Breast epithelium (tissue), 4 donors: ENCODE results near the gene MAP4K1. TPM values are rescaled to one million over a fixed set of nuclear protein-coding genes. Genes with fewer than 3 reads are reported as not detected.
A peak's percentile ranks its signal among the peaks of the same experiment; 100 is the strongest.

Experiments
- DNase-seq, 2 donors: peaks; one replicate each; pipeline ENCODE4 v3.0.0-alpha.2; 2019; ENCODE audit warnings: low spot score in 2 of 2
- H3K27ac ChIP-seq, 2 donors: fragments of 200-600 bp; sonication (generic) in 1 of 2; one replicate each; pipeline ENCODE4 v1.5.1; 2016 to 2019; ENCODE audit warnings: mild to moderate bottlenecking in 1 of 2
- H3K27me3 ChIP-seq, 2 donors: fragments of 200-600 bp; sonication (generic) in 1 of 2; one replicate each; pipeline versions ENCODE4 v1.5.1 to v1.6.0; 2017 to 2019; ENCODE audit warnings: control low read depth in 1 of 2, mild to moderate bottlenecking in 1 of 2
- H3K36me3 ChIP-seq: fragments of 200-600 bp; one replicate; pipeline ENCODE4 v1.5.1; 2019
- H3K4me1 ChIP-seq, 2 donors: fragments of 200-600 bp; sonication (generic); one replicate each; pipeline ENCODE4 v1.5.1; 2016 to 2019; ENCODE audit warnings: control low read depth in 1 of 2
- H3K4me3 ChIP-seq, 3 donors: fragments of 200-600 bp; sonication (generic); 1 replicate in 2 of 3; 2 replicates in 1 of 3; pipeline ENCODE4 v1.5.1; 2016 to 2019; ENCODE audit warnings: mild to moderate bottlenecking in 3 of 3, moderate library complexity in 2 of 3
- H3K9me3 ChIP-seq, 2 donors: fragments of 200-600 bp; sonication (generic) in 1 of 2; one replicate each; pipeline ENCODE4 v1.5.1; 2016 to 2019; ENCODE audit warnings: control low read depth in 1 of 2
- CTCF ChIP-seq, 3 donors: fragments of 450-650 bp; IDR thresholded peaks; one replicate each; pipeline ENCODE4 v1.5.1; 2016 to 2017; ENCODE audit warnings: antibody characterized with exemption in 3 of 3, mild to moderate bottlenecking in 3 of 3, moderate library complexity in 3 of 3
- POLR2A ChIP-seq: fragments of 450-650 bp; IDR thresholded peaks from one replicate; pipeline ENCODE4 v1.6.1; 2016; ENCODE audit warnings: antibody characterized with exemption, mild to moderate bottlenecking, moderate library complexity
- POLR2AphosphoS5 ChIP-seq, 3 donors: sonication (generic); formaldehyde crosslinking; IDR thresholded peaks; one replicate each; pipeline ENCODE4 v1.6.1; 2017; ENCODE audit warnings: antibody characterized with exemption in 3 of 3
- intact Hi-C: fragments of 100-400 bp; cut with DNase I; formaldehyde crosslinking; loops from one replicate; pipeline ENCODE4 v1.15.1; 2023; ENCODE audit warnings: low total_unique reads
- total RNA-seq, 3 donors: library from RNA; depleted of rRNA; stranded (reverse); fragments of >200 nt; gene quantifications; one replicate each; pipeline ENCODE4 v1.1.0, GENCODE V29; 2016

MAP4K1 gene
- total RNA-seq, 3 donors from 2014 or later: 2.5 to 9.3 (median 3.6) TPM

- H3K9me3 ChIP-seq: no peaks in the 10 kb centered on the region
- intact Hi-C loops: no loop called here
- no peaks in the 10 kb centered on the region for H3K36me3 ChIP-seq
- H3K4me3 ChIP-seq: no peak overlapping the region
- TF ChIP-seq POLR2AphosphoS5 (IDR thresholded peaks at IDR 0.05): no peak
- TF ChIP-seq POLR2A: no peak
- no peak for TF ChIP-seq CTCF (IDR thresholded peaks at IDR 0.05)
- H3K27me3 ChIP-seq: no peaks in the 10 kb centered on the region
- no peak overlapping the region for H3K27ac ChIP-seq
- H3K4me1 ChIP-seq: no peaks in the 10 kb centered on the region
- no peak for DNase-seq
These were observed 11.8 kb upstream of the MAP4K1 start for GRCh38 chr19:38629568-38629967.

- no peak for DNase-seq
- no peak overlapping the region for H3K27ac ChIP-seq
- no peaks in the 10 kb centered on the region for H3K4me1 ChIP-seq
- no peaks in the 10 kb centered on the region for H3K27me3 ChIP-seq
- H3K36me3 ChIP-seq: no peaks in the 10 kb centered on the region
- H3K9me3 ChIP-seq: no peaks in the 10 kb centered on the region
- H3K4me3 ChIP-seq: no peak overlapping the region
- intact Hi-C loops: no loop called here
- no peak for TF ChIP-seq POLR2AphosphoS5 (IDR thresholded peaks at IDR 0.05)
These were observed 8.6 kb upstream of the MAP4K1 start for GRCh38 chr19:38626401-38626800.

GRCh38 chr19:38624822-38625221, 7.1 kb upstream of the MAP4K1 start:
- peaks cover 4 to 6% of the 10 kb centered on the region in 2 donors for H3K4me1 ChIP-seq
- intact Hi-C loops: no loop called here
- no peaks in the 10 kb centered on the region for H3K27me3 ChIP-seq
- TF ChIP-seq CTCF (IDR thresholded peaks at IDR 0.05) (no peak), POLR2AphosphoS5 (IDR thresholded peaks at IDR 0.05) (no peak), POLR2A (no peak)
- H3K27ac ChIP-seq: no peak overlapping the region
- H3K36me3 ChIP-seq: no peaks in the 10 kb centered on the region
- no peaks in the 10 kb centered on the region for H3K9me3 ChIP-seq
- DNase-seq: no peak
- H3K4me3 ChIP-seq: no peak overlapping the region

GRCh38 chr19:38619361-38620174, 1.8 kb upstream of the MAP4K1 start:
- TF ChIP-seq CTCF (IDR thresholded peaks at IDR 0.05) (no peak), POLR2AphosphoS5 (IDR thresholded peaks at IDR 0.05) (no peak), POLR2A (no peak)
- Histone ChIP-seq H3K9me3 (no peaks in the 10 kb centered on the region), H3K27ac (peak overlapping the region; percentile 88 to 90), H3K4me3 (peak overlapping the region; percentile 87 to 98 (median 93)), H3K27me3 (no peaks in the 10 kb centered on the region), H3K4me1 (peaks cover 4 to 9% of the 10 kb centered on the region in 2 donors), H3K36me3 (no peaks in the 10 kb centered on the region)
- DNase-seq: no peak
- intact Hi-C loops: no loop called here

- no peaks in the 10 kb centered on the region for H3K27me3 ChIP-seq
- intact Hi-C loops: no loop called here
- H3K4me1 ChIP-seq: peaks cover 4 to 9% of the 10 kb centered on the region in 2 donors
- no peaks in the 10 kb centered on the region for H3K36me3 ChIP-seq
- peak within 1 kb of the TSS; percentile 88 to 90 for H3K27ac ChIP-seq
- peak; percentile 99 for DNase-seq
- H3K9me3 ChIP-seq: no peaks in the 10 kb centered on the region
- peak within 1 kb of the TSS; percentile 87 to 98 (median 93) for H3K4me3 ChIP-seq
- TF ChIP-seq CTCF (IDR thresholded peaks at IDR 0.05): no peak
- TF ChIP-seq POLR2A: peak; percentile 12
- TF ChIP-seq POLR2AphosphoS5 (IDR thresholded peaks at IDR 0.05): peak; percentile 69 to 89 (median 89)
These were observed 1.0 kb upstream of the MAP4K1 start, which contains the start of gene EIF3K for GRCh38 chr19:38618590-38619360. Gene EIF3K (plus strand): TSS chr19:38619188. CDS start chr19:38619269, 81 bp downstream.
